NCI-H128 (cell line): Measurements from ENCODE around the gene DENND1A.
"Not testable (repeated sequence)": the region's sequence is repeated elsewhere in the genome, so short reads cannot be mapped to it uniquely, and the experiment has no call there.

Experiments used
- DNase-seq: peaks from one replicate; lab custom pipeline; 2025; ENCODE audit not compliant: unreplicated experiment; lab: John Stamatoyannopoulos, UW

DENND1A gene

DNA sequence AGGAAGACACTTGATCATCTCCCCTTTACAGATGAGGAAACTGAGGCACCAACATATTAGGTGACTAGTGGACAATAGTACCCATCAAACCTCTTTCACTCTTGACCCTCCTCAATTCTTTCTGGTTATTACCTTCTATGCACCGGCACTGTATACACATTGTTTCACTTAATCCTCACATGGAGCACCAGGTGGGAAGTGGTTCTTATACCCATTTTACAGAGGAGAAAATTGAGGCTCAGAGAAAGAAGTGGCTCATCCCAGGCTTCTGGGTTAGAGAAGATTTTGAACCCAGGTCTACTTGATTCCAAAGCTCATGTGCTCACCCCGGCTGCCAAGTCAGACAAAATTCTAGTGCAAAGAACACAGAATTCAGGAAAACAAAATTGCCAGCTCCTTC lies 17.4 kb upstream of the DENND1A start:
- DNase-seq = no peak

DNA sequence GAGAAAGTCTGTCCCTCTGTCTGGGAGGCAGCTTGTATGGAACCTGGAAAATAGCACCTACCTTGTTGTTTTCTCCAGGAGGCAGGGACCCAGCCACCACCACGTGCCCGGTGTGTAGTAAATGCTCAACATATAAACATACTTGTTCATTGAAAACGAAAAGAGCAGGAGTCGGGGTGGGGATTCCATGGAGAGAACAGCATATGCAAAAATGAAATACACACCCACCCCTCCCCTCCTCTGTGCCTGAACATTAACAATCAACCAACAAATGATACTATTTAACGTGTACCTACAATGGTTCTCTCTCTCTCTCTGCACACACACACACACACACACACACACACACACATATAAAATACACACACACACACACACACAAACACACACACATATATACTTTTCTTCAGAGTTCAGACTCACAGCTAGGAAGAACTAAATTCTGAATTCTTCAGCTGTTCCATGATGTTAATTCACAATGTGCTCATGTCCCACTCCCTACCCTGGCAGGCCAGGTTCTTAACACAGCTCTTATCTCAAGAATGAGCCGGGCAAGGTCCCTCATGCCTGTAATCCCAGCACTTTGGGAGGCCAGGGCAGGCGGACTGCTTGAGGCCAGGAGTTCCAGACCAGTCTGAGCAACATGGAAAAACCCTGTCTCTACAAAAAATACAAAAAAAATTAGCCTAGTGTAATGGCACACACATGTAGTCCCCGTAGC lies 16.3 kb upstream of the DENND1A start:
- no peak for DNase-seq

DNA sequence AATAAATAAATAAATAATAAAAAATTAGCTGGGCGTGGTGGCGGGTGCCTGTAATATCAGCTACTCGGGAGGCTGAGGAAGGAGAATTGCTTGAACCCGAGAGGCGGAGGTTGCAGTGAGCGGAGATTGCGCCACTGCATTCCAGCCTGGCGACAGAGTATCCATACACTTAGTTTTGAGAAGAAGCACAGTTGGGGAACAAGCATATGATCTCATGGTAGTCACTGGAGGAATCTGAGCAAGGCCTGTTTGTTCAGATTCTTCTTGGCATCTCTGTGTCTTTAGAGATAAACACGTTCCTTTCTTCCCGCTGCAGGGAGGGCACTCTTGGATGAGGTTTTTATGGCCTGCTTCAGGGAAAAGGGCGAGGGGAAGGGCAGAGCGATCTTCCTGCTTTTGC lies 15.6 kb upstream of the DENND1A start:
- no peak for DNase-seq

DNA sequence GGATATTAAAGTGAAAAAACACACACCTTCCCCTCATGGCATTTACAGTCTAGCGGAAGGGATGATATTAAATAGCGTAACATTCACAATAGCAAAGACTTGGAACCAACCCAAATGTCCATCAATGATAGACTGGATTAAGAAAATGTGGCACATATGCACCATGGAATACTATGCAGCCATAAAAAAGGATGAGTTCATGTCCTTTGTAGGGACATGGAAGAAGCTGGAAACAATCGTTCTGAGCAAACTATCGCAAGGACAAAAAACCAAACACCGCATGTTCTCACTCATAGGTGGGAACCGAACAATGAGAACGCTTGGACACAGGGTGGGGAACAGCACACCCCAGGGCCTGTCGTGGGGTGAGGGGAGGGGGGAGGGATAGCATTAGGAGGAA lies 14.5 kb upstream of the DENND1A start:
- not testable (repeated sequence) for DNase-seq

DNA sequence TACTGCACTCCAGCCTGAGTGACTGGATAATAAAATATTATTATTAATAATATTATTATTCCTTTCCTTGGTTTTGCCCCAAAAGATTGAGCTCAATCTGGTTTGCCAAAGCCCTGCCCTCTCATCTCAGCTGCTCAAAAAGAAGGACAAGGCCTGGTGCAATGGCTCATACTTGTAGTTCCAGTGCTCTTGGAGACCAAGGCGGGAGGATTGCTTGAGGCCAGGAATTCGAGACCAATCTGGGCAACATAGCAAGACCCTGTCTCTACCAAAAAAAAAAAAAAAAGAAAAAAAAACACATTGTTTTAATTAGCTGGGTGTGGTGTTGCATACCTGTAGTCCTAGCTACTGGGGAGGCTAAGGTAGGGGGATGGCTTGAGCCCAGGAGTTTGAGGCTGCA lies 13.7 kb upstream of the DENND1A start:
- DNase-seq = no peak

DNA sequence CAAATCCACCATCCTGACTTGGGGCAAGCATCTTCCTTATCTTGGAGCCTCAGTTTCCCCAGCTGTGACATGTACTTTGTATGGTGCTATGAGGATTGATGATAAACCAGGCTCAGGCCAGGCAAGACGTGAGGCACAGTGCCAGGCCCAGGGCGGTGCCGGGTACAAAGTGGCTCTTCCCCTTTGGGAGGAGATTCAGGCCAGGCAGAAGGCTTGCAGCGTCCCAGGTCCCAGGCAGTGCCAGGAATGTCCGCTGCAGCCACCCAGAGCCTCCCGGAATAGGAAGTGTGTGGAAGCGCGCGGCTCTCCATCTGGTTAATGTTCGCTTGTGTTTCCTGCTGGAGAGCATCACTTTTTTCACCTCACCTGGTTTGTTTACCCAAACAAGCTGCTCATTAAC lies 12.6 kb upstream of the DENND1A start:
- DNase-seq = no peak

DNA sequence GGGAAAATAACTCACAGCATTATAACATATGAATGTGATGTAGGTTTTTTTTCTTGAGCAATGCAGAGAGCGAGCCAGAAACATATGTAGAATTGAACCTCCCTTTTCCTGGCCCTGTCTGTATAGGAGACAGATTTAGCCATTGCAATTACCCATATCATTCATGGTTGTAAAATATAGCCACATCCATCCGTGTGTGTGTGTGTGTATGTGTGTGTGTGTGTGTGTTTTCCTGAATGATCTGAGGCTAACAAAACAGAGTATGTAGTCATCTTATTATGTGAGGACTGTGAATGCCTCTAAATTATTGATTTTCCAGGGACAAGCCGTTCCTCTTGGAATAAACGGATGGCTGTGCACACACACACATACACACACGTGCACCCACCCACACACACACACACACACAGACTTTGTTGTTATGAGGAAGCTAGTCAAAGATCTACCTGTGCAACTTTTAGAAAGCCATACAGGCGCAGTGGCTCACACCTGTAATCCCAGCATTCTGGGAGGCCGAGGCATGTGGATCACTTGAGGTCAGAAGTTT lies 11.7 kb upstream of the DENND1A start:
- no peak for DNase-seq

DNA sequence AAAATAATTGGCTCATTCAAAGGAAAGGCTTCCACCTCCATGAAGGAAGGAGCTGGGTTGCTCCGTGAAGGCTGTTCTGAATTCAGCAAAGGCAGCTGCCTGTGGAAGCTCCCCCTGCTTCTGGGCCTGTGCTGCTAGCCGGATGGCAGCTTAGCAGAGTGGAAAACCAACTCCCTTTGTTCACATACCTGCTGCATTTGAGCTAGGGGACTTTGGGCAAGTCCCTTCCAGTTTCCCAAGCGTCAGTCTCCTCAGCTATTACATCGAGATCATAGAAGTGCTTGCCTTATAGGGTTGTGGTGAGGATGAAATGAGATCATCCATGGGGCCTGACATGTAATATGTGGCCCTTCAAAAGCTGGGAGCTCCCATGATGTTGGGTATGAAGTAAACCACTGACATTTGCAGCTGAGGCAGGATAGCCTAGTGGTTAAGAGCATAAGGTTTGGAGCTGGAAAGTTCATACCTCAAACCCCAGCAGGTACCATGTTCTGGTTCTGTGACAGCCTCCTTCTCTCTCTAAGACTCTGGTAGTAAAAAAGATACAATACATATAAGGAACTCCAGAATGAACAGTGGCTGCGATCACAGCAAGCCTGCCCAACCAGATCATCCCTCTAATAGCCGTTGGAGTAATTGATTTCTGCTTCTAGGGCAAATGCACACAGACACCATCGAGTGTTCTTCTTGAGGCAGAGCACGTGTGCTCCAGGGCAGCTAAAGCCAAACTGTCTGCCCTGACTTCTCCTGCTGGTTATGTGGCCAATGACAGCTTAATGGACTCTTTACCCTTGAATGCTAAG lies 11.0 kb upstream of the DENND1A start:
- no peak for DNase-seq

DNA sequence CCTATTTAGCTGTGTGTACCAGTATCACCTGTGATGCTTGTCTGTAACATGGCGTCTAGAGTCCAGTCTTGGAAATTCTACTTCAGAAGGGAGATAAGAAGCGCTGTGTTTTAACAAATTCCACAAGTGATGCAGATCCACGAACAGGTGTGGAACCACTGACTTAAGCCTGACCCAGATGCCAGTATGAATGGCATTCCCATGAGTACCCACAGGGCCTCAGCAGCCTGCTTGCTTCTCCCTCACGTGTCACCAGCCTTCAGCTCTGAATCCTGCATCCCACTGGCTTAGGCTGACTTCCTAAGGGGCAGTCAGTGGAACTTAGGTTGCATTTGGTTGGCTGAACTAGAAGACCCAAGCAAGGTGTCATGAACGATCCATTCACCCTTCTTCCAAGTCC lies 8.5 kb upstream of the DENND1A start:
- DNase-seq = no peak

DNA sequence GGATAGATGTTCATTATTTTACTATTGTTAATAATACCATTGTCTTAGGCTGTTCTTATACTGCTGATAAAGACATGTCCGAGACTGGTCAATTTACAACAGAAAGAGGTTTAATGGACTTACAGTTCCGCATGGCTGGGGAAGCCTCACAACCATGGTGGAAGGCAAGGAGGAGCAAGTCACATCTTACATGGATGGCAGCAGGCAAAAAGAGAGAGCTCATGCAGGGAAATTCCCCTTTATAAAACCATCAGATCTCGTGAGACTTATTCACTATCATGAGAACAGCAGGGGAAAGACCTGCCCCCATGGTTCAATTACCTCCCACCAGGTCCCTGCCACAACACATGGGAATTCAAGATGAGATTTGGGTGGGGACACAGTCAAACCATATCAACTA lies 6.6 kb upstream of the DENND1A start:
- not testable (repeated sequence) for DNase-seq

DNA sequence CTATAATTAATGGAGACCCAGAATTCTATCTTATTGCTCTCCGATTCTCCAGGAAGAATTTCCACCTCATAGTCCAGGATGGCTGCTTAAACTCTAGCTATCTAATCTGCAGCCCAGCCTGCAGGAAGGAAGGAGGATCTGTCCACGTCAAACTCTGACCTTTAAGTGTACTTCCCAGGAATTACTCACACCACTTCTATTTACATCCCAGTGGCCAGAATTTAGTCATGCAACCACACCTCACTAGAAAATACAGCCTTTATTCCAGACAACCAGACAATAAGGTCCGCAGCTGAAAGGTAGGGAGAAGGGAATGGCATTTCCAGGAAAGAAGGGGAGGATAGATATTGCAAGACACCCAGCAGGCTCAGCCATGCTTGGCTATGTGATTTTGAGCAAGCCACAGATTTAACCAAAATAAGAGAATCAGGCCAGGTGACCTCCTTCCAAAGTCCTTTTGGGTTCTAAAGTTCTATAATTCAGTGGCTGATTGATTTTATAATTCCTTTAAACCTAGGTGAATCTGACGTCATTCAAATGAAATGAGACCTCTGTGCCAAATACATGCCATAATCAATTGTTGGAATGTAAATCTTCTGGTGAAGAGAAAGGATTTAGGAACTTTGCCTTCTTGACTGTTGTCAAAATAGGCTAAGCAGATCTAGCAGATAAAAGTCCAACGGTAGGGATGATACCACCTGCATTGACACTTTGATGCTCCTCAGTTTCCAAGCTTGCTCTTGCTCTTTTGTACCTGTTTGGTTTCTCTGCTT lies 3.7 kb upstream of the DENND1A start:
- no peak for DNase-seq

DNA sequence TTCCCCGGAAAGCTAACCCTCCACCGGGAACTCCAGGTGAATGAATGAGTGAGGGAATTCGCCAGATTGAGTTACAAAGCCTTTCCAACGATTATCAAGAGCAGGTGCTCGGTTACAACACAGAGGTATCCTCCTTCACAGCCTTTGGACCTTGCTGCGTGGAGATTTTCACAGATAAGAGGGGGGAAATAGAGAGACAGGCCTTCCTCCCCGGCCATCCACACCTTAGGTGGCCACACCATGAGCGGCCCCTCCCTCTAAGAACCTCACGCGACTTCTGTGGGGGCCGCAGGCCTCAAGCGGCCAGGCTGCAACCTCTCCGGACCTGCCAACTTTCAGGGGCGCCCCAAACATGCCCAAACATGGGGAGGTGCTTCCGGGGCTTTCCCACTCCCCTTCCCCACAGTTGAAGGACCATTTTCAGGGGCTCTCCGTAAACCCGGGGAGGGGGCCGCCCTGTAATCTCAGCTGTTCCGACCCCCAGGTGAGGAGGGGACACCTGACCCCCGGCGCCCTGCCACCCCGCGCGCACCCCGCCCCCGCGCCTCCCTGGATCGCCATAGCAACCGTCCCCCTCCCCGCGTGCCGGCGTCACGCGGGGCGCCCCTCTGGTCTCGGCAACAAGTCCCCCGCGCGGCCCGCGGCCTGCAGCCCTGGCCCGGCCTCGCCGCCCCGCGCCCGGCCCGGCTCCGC lies 603 bp downstream of the DENND1A start:
- DNase-seq = no peak

DNA sequence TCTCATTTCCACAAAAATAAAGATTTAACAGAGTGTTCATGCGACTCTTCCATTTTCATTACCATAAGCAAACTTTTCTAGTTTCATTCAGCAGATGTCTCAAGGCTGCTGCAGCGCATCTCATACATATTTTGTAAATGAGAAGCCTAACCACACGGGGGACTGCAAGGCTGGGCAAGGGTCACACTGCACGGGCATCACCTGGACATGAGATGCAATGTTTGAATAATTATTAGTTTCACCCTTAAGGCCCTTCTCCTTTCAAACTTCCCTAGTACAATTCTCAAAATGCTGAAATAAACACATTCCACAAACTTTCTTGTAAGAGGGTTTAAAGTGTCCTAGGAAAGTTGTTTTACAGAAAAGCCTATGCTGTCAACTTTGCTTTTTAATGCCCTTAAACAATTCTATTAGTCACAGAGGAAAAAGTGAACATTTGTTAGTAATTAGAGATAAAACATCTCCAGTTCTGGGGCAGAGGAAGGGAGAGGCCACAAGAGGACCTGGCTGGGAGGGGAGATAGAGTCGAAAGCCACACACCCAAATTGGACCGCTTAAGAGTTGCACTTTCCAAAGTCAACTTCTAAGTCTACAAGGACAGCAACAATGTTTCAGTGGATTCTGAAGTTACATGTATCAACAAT lies 1.3 kb downstream of the DENND1A start:
- no peak for DNase-seq

DNA sequence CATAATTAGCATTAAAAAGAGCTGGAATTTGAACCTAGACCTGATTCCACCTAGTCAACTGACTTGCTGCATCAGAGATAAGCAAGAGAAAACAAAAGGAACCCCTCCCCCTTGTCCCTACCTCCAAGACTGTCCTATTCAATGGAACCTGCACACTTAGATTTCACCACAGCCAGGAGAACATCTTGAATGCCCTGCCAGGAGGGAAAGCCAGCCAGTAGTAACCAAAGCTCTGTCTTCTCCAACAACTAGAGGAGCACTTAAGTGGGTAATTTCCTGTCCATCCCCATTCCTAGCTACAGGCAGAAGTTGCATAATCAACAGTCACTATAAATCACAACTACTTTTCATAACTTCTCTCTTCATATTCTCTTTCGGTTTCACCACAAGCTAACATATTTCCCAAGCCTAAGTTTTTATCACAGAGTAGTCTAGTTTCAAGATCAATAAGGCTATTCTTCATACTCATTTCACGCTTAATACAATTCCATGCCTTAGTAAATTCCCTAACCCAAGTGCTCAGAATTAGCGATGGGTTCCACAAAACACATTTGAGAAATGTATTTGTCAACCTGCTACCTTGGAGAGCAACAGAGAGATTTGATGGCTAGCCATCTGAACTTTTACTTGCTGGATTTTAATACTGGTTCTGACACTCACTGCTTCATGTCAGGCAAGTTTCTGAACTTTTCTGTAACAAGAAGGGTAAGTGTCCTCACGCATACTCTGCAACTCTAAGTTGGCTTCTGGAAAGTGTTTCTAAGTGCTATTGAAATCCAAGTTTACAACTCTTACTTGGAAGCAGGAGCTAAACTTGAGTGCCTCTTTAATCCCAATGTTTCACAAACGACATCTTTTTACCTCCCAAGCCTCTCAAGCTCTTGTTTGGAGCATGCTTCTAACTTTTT lies 2.0 kb downstream of the DENND1A start:
- no peak for DNase-seq

DNA sequence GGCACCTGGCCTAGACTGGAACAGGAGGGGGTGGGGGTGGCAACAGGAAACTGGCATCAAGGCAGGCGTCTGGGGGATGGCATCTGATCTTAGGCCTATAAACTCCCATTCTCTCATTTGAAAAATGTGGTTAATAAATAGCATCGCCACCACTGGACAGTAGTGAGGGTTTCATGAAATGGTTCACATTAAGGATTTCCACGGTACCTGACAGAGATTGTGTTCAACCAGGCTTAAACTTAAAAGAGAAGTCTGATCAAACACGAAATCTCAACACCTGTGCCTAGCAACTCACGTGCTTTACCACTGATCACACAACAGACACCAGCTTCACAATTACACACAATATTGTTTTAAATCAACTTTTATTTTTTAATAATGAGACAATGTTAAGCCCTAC lies 3.0 kb downstream of the DENND1A start:
- no peak for DNase-seq

DNA sequence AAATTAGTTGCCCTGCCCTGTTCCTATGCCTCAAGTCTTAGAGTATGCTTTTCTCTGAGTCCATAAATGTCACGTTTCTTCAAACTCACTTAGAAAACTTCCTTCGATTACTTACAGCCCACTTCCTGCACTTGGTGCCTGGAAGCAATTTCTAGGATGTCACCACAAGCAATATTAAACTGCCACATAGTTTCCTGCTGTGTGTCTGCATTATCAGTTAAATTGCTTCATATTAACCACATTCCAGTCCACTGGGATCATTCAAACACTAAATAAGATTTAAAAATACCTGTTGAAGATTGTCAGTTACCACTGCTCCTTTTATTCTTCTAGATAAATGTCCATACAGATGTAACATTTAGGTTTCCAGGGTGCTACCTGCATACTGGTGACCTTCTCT lies 4.1 kb downstream of the DENND1A start:
- DNase-seq = no peak

DNA sequence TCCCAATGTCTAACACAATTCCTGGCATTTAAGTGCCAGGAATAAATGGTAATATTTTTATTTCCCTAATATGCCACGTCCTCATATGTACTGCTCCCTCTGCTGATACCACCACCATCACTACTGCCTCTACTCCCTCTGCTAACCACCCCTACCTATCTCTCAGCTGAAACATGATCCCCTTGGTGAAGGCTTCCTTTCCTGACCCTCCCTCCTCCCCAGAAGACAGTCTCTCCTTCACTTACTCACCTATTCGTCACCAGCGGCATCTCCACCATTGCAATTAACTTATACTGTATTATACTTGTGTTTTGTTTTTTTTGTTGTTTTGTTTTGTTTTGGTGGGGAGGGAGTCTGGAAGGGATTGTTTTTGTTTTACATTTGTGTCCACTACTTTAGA lies 4.8 kb downstream of the DENND1A start:
- DNase-seq = no peak

DNA sequence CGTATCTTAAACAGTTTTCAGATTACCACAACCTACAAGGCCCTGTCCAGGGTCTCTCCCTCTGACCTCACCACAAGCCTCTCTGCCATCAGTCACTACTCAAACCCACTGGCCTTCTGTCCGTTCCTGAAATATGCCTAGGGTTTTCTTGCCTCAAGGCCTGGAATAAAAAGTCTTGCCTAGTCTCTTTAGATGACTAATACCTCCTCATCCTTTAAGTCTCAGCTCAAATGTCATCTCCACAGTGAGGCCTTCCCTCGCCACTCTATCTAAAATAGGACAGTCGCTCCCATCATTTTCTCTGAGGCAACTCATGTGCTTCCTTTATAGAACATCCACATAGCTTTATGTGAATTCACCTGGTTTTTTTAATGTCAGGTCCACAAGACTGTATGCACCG lies 5.2 kb downstream of the DENND1A start:
- DNase-seq = no peak

DNA sequence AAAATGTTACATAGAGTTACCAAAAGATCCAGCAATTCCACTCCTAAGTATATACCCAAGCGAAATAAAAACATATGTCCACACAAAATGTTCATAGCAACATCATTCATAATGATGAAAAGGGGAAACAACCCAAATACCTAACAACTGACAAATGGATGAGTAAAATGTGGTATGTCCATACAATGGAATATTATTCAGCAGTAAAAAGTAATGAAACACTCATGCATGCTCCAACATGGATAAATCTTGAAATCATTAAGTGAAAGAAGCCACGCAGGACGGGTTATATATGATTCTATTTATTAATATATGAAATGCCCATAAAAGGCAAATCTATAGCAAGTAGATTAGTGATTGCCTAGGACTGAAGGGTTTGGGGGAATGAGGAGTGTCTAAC lies 6.0 kb downstream of the DENND1A start:
- no peak for DNase-seq

DNA sequence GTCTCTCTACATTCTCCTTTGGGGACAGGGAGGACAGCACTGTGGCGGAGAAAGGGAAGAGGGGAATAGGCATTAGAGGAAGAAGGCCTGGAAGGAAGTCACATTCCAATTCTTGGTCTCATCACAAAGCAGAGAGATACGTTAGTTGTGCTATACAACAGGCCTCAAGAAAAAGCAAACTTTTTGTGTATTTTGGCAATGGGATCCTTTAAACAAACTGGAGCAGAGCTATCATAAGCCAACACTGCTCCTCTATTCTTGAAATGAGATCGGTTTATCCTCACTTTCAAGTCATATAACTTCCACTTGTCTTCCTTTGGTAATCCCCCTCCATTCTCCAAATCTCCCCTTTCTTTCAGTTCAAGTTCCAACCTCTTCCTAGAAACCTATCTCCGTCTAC lies 6.5 kb downstream of the DENND1A start:
- DNase-seq = no peak
